GM12891 (cell line): ENCODE measurements around the gene PRELID1.

Experiments used
- POLR2A ChIP-seq: IDR thresholded peaks from 2 replicates; pipeline ENCODE4 v1.6.1; 2011; ENCODE audit warnings: low read depth, low read length, control low read depth
- POLR2AphosphoS5 ChIP-seq: IDR thresholded peaks from 2 replicates; pipeline ENCODE4 v1.6.1; 2011; ENCODE audit warnings: low read depth, low read length, control low read depth
- POU2F2 ChIP-seq: IDR thresholded peaks from 2 replicates; pipeline ENCODE4 v1.6.1; 2011; ENCODE audit warnings: low read depth, mild to moderate bottlenecking, control low read depth, low read length, moderate library complexity

DNA sequence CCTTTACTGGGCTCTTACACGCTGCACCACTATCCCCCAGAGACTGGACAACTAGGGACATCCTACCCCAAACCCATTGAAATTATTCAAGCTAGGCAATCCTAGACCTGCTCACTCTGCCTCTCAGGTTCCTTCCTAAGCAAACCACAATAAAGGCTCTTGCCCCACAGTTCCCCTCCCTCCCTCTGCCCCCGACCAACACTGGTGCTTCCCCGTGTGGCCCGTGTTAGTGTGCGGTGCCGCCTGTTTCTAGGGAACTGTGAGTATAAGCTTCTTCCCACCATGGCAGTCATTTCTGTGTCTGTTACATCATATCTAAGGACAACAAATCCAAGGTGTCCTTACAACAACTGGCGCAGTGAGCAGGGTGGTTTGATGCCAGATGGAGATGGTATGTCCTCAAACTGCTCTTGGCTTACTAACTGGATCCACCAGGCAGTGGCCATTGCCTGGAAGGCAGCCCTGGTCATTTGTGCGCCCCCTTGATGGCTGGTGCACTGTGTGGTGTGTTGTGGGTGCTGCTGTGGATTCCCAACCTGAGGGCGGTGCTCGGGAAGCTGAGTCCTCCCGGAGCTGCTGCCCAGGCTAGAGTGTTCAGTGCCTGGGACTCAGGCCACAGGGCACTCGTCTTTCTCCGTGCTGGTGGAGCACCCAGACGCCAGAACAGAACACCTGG, 16.5 kb downstream of the PRELID1 start:
- TF ChIP-seq POLR2A (no peak), POLR2AphosphoS5 (no peak), POU2F2 (no peak)
